PFSK-1 (cell line): ENCODE results near the gene SMIM1. TPM values are rescaled to one million over a fixed set of nuclear protein-coding genes. Genes with fewer than 3 reads are reported as not detected.

Experiments used
- FOXP2 ChIP-seq: optimal IDR thresholded peaks from 2 replicates; pipeline ENCODE3; 2011; ENCODE audit warnings: borderline replicate concordance, control low read depth, inconsistent platforms; ENCODE audit not compliant: insufficient read depth; ENCODE audit errors: extremely low read length, extremely low read depth
- POLR2AphosphoS5 ChIP-seq: IDR thresholded peaks from 2 replicates; pipeline ENCODE4 v1.6.1; 2012; ENCODE audit warnings: low read depth, mild to moderate bottlenecking, control low read depth, low read length, moderate library complexity
- SIN3A ChIP-seq: IDR thresholded peaks from 2 replicates; pipeline ENCODE4 v1.6.1; 2012; ENCODE audit warnings: mild to moderate bottlenecking, low read length, moderate library complexity, borderline replicate concordance; ENCODE audit not compliant: insufficient read depth
- TAF1 ChIP-seq: IDR thresholded peaks from 2 replicates; pipeline ENCODE4 v1.6.1; 2012; ENCODE audit warnings: low read length, control low read depth, borderline replicate concordance; ENCODE audit not compliant: insufficient read depth
- polyA plus RNA-seq: library from polyadenylated mRNA; unstranded; fragments of >200 nt; gene quantifications from one replicate; pipeline ENCODE4 v1.2.1, GENCODE V29; 2012; ENCODE audit warnings: low read depth, missing spikeins; ENCODE audit not compliant: insufficient read length
- TF ChIP-seq, protein P1 (sequence below), 2 experiments: IDR thresholded peaks; 2 replicates each; pipeline versions ENCODE4 v1.6.1 to v1.8.0; 2011 to 2012; ENCODE audit warnings: low read depth in 2 of 2, low read length in 2 of 2, control low read depth in 1 of 2, inconsistent platforms in 1 of 2, mild to moderate bottlenecking in 1 of 2, moderate library complexity in 1 of 2; ENCODE audit not compliant: insufficient read depth in 1 of 2

Gene SMIM1, protein sequence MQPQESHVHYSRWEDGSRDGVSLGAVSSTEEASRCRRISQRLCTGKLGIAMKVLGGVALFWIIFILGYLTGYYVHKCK
- polyA plus RNA-seq, result 9.5 TPM

DNA sequence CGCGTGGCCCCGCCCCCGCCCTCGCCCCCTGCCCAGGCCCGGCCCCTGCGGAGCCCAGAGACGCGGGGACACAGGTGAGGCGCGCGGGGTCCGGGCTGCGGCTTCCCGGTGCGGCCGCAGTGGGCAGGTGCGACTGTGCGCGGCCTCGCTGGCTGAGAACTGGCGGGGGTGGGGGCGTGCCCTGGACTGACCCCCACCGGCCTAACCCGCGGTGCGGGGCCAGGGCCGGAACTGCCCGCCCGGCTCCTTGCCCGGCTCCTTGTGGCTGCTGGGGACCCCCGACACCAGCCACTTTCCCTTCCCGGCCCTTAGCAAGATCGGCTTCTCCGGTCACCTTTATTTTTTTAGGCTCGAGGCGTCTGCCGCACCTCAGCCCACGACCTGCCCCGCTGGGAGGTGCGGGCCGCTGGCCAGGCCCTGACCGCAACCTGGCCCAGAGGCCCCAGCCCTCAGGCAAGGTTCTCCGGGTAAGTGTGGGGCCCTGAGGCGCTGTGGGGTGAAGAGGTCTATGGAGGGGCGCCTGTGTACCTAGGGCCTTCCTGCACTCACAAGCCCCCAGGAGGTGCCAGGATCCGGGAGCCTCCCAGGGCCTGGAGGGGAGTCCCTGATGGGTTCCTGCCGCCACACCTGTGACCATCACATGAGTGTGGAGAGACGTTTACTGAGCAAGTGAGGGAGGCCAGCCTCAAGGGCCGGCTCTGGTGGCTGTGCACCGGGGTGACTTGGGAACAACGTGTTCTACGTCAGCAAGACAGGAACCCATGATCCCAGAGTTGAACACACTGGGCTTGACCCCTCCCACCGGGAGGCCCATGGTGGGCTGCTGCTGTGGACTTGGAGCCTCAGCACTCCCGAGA, at the start of gene SMIM1:
Gene SMIM1 (plus strand): TSS at position 35 of the 857 bp plus-strand sequence. CDS start 2,625 bp downstream, outside the sequence.
- TF ChIP-seq FOXP2 (no peak), POLR2AphosphoS5 (no peak), SIN3A (no peak), TAF1 (no peak)
- TF ChIP-seq, protein P1, sequence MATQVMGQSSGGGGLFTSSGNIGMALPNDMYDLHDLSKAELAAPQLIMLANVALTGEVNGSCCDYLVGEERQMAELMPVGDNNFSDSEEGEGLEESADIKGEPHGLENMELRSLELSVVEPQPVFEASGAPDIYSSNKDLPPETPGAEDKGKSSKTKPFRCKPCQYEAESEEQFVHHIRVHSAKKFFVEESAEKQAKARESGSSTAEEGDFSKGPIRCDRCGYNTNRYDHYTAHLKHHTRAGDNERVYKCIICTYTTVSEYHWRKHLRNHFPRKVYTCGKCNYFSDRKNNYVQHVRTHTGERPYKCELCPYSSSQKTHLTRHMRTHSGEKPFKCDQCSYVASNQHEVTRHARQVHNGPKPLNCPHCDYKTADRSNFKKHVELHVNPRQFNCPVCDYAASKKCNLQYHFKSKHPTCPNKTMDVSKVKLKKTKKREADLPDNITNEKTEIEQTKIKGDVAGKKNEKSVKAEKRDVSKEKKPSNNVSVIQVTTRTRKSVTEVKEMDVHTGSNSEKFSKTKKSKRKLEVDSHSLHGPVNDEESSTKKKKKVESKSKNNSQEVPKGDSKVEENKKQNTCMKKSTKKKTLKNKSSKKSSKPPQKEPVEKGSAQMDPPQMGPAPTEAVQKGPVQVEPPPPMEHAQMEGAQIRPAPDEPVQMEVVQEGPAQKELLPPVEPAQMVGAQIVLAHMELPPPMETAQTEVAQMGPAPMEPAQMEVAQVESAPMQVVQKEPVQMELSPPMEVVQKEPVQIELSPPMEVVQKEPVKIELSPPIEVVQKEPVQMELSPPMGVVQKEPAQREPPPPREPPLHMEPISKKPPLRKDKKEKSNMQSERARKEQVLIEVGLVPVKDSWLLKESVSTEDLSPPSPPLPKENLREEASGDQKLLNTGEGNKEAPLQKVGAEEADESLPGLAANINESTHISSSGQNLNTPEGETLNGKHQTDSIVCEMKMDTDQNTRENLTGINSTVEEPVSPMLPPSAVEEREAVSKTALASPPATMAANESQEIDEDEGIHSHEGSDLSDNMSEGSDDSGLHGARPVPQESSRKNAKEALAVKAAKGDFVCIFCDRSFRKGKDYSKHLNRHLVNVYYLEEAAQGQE (IDR thresholded peaks at IDR 0.05; ENCODE audit: insufficient read depth in 1 of 2, low read depth in 2 of 2, low read length in 2 of 2), result no peak

DNA sequence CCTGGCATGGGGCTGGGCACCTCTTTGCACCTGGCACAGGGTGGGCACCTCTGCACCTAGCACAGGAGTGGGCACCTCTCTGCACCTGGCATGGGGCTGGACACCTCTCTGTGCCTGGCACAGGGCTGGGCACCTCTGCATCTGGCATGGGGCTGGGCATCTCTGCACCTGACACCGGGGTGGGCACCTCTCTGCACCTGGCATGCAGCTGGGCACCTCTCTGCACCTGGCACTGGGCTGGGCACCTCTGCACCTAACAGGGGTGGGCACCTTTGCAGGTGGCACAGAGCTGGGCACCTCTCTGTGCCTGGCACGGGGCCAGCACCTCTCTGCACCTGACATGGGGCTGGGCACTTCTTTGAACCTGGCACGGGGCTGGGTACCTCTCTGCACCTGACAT, 49.7 kb upstream of the SMIM1 start:
- no peak for TF ChIP-seq TAF1
- no peak for TF ChIP-seq FOXP2
- TF ChIP-seq POLR2AphosphoS5, result no peak
- TF ChIP-seq, protein P1 (IDR thresholded peaks at IDR 0.05; ENCODE audit: insufficient read depth in 1 of 2, low read depth in 2 of 2, low read length in 2 of 2), result no peak
- TF ChIP-seq SIN3A, result no peak

DNA sequence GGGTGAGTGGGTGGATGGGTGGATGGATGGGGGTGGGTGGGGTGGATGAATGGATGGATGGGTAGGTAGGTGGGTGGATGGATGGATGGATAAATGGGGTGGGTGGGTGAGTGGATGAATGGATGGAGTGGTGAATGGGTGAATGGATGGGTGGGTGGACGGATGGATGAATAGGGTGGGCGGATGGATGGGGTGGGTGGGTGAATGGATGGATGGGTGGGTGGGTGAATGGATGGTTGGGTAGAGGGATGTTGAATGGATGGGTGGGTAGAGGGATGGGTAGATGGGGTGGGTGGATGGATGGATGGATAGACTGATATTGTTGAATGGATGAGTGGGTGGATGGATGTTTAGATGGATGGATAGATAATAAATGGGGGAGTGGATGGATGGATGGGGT, 47.2 kb upstream of the SMIM1 start:
- TF ChIP-seq, protein P1 (IDR thresholded peaks at IDR 0.05; ENCODE audit: insufficient read depth in 1 of 2, low read depth in 2 of 2, low read length in 2 of 2), result no peak
- no peak for TF ChIP-seq TAF1
- TF ChIP-seq POLR2AphosphoS5, result no peak
- TF ChIP-seq FOXP2, result no peak
- no peak for TF ChIP-seq SIN3A

DNA sequence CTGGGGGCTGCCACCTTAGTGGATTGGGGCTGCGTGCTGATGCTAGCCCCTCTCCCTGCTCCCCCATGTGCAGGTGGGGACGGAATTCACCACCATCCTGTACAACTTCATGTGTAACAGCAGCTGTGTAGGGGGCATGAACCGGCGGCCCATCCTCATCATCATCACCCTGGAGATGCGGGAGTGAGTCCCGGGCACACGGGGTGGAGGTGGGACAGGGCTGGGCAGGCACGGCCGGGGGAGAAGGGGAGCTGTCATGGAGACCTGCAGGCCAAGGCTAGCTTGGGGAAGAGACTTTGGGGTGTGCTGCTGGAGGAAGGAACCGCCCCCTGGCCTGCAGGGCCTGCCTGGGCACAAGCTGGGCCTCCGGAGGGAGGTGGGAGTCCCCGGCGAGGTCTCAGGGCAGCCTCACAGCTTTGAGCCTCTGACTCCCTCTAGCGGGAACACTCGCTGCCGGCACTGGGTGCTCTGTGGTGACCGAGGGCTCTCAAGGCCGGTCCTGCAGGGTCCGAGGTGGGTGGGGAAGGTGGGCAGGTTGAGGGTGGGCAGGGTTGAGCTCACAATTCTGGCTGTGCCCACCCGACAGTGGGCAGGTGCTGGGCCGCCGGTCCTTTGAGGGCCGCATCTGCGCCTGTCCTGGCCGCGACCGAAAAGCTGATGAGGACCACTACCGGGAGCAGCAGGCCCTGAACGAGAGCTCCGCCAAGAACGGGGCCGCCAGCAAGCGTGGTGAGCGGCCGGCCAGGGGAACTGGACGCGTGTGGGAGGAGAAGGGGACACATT, 45.3 kb upstream of the SMIM1 start:
- no peak for TF ChIP-seq SIN3A
- no peak for TF ChIP-seq FOXP2
- TF ChIP-seq, protein P1 (IDR thresholded peaks at IDR 0.05; ENCODE audit: insufficient read depth in 1 of 2, low read depth in 2 of 2, low read length in 2 of 2), result no peak
- no peak for TF ChIP-seq POLR2AphosphoS5
- no peak for TF ChIP-seq TAF1
